HG02610 (cell line): ENCODE results near the gene MXD3.
"Not testable (repeated sequence)": the region's sequence is repeated elsewhere in the genome, so short reads cannot be mapped to it uniquely, and the experiment has no call there.

Source experiments
- ATAC-seq: cut with Tn5 transposase; IDR thresholded peaks from one replicate; pipeline ENCODE4 v1.9.1; 2021; ENCODE audit warnings: mild to moderate bottlenecking, moderate library complexity; ENCODE audit not compliant: unreplicated experiment

Gene MXD3, protein sequence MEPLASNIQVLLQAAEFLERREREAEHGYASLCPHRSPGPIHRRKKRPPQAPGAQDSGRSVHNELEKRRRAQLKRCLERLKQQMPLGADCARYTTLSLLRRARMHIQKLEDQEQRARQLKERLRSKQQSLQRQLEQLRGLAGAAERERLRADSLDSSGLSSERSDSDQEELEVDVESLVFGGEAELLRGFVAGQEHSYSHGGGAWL

GRCh38 chr5:177311723-177312648 lies at the start of gene MXD3:
MXD3 (minus strand) TSS chr5:177311898; CDS start chr5:177311830, 68 bp downstream.
- ATAC-seq, result peak; percentile 72

- ATAC-seq, result not testable (repeated sequence)
Observed at GRCh38 chr5:177360740-177361139, 49.0 kb upstream of the MXD3 start.

DNA sequence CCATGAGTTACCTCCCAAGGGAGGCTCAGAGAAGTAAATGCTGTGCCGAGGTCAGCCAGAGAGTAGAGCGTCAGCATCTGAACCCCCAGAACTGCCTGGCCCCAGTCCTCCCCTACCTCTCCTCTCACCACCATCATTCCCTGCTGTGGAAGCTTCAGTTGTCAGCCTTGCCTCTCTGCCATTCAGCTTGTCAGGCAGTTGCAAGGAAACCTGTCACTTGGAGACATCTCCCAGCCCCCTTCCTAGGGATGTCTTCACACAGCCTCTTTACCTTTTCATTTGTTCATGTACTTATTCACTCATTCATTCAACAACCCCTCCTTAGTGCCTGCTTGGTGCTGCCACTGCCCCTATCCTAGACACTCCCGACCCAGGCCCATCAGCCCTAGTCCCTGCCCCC lies 48.2 kb upstream of the MXD3 start:
- no peak for ATAC-seq

DNA sequence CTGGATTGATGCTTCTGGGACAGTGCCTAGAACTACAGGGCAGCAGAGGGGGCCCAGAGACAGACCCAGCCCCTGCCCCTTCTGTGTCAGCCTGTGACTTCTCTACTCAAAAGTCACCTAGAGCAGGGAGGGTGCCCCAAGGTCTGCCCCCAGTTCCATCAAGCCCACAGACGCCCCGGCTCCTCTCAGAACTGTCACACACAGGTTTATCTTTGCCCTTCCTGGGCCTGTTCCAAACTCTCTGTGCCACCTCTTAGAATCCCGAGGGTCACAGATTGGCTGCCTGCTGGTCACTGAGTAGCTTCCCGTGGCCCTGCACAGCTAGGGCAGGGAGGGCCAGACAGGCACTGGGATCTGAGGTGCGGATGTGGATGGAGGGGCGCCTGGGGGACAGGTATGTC lies 47.8 kb upstream of the MXD3 start:
- ATAC-seq, result no peak

DNA sequence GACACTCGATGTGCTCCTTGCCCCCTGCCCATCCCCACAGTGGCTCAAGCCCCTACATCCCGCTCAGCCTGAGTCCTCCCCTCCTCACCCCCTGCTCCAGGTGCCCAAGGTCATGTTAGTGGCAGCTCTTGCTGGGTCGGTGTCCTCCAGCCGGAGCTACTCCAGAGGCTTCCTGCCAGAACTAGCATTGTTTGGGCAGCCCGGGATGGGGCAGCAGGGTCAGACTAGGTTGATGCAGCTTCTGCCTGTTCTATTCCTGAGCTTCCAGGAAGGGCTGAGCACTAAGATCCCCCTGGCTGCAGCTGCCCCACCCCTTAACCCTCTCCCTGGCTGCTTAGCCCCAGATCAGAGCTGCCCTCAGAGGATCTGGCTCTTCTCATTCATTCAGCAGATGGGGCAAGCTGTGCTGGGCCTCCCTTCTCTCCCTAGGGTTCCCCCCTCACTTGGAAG lies 46.7 kb upstream of the MXD3 start:
- no peak for ATAC-seq

GRCh38 chr5:177357459-177358351 lies 46.0 kb upstream of the MXD3 start, which contains the start of gene RGS14:
RGS14 (plus strand) TSS chr5:177357924; CDS start chr5:177358025, 101 bp downstream.
- peak; percentile 89 for ATAC-seq

DNA sequence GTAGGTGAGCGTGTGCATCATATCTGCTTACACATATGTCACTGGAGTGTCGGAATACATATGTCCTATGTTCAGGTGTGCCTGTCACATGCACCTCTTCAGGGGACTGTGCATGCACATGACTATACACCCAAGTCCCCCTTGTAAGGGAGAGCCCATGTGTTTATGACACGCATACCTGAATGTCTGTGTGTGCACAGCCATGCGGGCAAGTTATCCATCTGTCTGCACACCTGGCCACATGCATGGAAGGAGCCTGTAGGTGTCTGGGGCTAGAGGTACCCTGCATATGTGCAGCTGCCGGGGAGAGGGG lies 45.4 kb upstream of the MXD3 start:
- no peak for ATAC-seq

GRCh38 chr5:177356746-177357145 lies 45.0 kb upstream of the MXD3 start:
- ATAC-seq, result no peak

DNA sequence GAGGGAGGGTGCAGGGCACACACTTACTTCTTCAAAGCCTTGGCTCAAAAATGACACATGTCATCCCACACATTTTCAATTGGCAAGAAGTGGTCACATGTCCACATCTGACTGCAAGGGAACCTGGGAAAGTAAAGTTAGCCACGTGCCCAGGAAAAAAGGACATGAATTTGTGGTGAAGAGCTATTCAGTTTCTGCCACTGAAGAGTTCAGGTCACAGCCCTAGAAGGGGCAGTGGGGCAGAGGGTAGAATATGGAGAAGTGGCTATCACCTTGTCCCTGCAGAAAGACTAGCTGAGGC lies 44.1 kb upstream of the MXD3 start:
- ATAC-seq, result no peak

- ATAC-seq, result no peak
Observed at GRCh38 chr5:177355162-177355867, 43.6 kb upstream of the MXD3 start.

GRCh38 chr5:177354711-177355110 lies 43.0 kb upstream of the MXD3 start:
- ATAC-seq, result no peak

DNA sequence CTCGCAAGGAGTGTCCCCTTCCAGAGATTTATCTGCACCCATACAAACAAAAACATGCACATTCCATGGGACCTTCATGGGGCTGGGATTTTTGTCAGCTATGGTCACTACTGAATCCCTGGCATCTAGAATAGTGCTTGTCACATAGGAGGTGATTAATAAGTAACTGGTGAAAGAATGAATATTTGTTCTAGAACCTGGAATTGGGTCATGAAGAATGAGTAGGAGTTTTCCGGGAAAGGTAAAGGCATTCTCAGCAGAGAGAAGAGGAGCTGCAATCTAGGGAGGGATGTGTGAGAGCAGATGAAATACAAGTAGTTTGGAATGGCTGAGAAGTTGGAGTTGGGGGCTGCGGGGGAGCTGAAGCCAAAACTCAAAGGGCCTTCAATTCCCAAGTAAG lies 42.6 kb upstream of the MXD3 start:
- no peak for ATAC-seq

DNA sequence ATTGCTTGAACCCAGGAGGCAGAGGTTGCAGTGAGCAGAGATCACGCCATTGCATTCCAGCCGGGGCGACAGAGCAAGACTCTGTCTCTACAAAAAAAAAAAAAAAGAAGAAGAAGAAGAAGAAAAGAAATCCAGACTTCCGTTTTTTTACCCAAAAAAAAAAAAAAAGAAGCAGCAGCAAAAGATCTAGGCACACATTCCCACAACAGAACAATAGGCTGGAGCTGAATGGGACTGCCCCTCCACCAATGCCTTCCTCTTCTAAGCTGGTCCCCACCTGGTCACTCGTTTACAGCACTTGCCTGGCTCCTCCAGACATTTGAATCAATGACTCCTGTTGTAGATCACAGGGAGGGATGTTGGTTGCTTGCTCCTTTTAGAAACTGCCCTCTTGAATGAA lies 41.4 kb upstream of the MXD3 start:
- ATAC-seq, result no peak

GRCh38 chr5:177351392-177352329 lies 40.0 kb upstream of the MXD3 start, which contains the start of gene LMAN2:
LMAN2 (minus strand) TSS chr5:177351668; CDS start chr5:177351647, 21 bp downstream.
- peak; percentile 94 for ATAC-seq

DNA sequence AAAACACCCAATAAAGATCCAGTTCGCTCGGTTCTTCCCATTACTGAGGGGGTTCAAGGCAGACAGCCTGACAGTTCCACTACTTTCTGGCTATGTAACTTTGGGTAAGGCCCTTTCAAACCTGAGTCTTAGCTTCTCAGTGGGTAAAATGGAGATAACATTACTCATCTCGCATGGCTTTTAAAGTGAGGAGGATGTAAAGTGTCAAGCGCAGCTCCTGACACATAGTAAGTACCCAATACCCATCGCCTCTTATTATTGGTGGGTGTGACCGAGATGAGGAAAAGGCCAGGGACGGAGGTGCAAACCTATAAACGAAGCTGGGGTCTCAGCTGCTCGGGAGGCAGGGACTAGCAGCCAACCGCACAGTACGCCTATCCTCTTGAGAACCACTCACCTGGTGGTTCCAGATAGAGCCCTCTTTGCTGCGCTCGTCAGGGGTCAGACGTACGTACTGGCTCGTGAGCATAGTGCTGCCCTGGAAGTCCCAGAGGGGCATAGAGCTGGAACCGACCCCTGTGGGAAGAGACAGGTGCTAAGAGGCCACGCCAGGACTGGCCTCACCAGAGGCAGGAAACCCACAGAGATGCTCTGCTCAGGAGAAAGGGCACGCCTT lies 39.2 kb upstream of the MXD3 start:
- ATAC-seq, result no peak

GRCh38 chr5:177349762-177350161 lies 38.1 kb upstream of the MXD3 start:
- ATAC-seq, result no peak

DNA sequence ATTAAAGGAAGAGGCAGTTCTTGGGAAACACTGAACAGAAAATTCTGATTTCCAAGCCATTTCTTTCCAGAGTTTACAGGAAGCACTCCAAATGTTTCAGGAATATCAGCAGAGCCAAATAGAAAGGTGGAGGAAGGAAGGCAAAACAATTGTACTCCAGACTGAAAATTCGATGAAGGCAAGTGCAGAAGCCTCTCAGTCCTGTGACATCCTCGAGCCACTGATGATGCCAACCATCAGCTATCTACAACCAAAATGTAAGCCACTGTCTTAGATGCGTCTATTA lies 37.6 kb upstream of the MXD3 start:
- no peak for ATAC-seq

DNA sequence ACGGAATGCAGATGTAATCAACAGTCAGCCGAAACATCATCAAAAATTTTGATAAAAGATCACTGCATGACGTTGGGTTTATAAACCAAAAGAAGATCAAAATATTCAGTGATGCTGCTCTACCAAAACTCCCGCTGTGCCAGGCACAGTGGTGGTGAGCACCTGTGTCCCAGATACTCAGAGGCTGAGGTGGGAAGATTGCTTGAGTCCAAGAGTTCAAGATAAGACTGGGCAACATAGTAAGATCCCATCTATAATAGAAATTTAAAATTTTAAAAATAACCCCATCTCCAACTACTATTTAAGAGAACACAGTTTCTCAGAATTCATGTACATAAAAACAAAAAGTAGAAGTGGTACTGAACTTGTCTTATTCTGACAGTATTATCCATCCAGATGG lies 36.0 kb upstream of the MXD3 start:
- no peak for ATAC-seq

- no peak for ATAC-seq
Observed at GRCh38 chr5:177346820-177347219, 35.1 kb upstream of the MXD3 start.
